Activated naive CD4-positive, alpha-beta T cell treated with anti-CD3 and anti-CD28 coated beads, Interleukin-2, amount 50 U/mL, for 72 hours (primary cell): ENCODE data around the gene MAB21L4. TPM values are rescaled to one million over a fixed set of nuclear protein-coding genes. Genes with fewer than 3 reads are reported as not detected.
"Not testable (repeated sequence)": the region's sequence is repeated elsewhere in the genome, so short reads cannot be mapped to it uniquely, and the experiment has no call there.

Experiments
- ATAC-seq, 2 donors: fragments of 150-1000 bp; cut with Tn5 transposase; 2 replicates each; pipeline ENCODE4 v1.10.0; 2021; ENCODE audit warnings: mild to moderate bottlenecking in 2 of 2, moderate library complexity in 2 of 2
- DNase-seq, 2 donors: peaks; one replicate each; pipeline ENCODE4 v3.0.0; 2021 to 2022; ENCODE audit warnings: low spot score in 2 of 2
- H3K27ac Mint-ChIP-seq, 2 donors: one replicate each; pipeline ENCODE4 v1.8.0; 2022; ENCODE audit warnings: mild to moderate bottlenecking in 2 of 2, mixed read lengths in 2 of 2
- H3K36me3 Mint-ChIP-seq, 2 donors: one replicate each; pipeline ENCODE4 v1.8.0; 2022; ENCODE audit warnings: mixed read lengths in 2 of 2
- H3K9me3 Mint-ChIP-seq, 2 donors: one replicate each; pipeline ENCODE4 v1.8.0; 2022; ENCODE audit warnings: mixed read lengths in 2 of 2
- total RNA-seq, 2 donors: library from RNA; stranded (reverse); gene quantifications; one replicate each; pipeline ENCODE4 v1.2.3, GENCODE V29; 2022

The MAB21L4 gene
- total RNA-seq, 2 donors from 2014 or later: not detected

DNA sequence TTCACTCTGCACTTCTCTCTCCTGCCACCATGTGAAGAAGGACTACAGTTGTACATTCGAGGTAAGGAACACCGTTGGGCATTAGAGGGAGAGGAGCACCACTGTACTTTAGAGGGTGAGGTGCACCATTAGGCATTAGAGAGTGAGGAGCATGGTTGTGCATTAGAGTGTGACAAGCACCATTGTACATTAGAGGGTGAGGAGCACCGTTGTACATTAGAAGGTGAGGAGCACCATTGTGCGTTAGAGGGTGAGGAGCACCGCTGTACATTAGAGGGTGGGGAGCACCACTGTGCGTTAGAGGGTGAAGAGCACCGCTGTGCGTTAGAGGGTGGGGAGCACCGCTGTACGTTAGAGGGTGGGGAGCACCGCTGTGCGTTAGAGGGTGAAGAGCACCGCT lies 48.1 kb downstream of the MAB21L4 start:
- Mint-ChIP-seq H3K27ac (peak overlapping the region in 1 of 2 donors; percentile 75), H3K9me3 (peaks cover 0 to 18% of the 10 kb centered on the region in 2 donors), H3K36me3 (peaks cover 0 to 5% of the 10 kb centered on the region in 2 donors)
- DNase-seq (no peak), ATAC-seq (no peak)

DNA sequence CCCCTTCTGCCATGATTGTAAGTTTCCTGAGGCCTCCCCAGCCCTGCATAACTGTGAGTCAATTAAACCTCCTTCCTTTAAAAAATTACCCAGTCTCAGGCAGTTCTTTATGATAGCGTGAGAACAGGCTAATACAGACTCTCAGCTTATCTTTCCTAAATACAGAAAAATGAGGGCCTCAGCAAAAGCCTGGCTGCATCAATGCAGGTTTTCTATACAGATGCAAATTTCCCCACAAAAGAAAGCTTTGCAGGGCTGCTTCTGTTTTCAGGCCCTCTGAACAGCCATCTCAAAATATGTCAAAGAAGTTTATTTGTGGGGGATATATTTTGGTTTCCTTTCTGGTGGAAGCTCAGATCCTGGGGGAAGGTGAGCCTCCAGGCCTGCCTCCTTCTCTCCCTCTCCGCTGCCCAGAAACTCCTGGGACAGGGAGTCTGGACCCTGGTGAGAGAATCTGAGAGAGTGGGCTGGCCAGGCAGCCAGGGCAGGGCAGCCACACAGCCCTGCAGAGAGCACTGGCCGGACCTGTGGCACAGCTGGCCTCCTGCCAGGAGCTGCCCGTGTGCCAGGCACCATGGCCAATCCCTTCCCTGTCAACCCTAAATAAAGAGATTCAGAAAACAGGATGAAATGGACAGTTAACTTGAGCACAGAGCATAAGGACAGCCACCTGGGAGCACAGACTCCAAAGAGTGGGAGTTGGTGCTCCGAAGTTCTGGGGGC lies 48.9 kb downstream of the MAB21L4 start:
- ATAC-seq: no peak
- DNase-seq: no peak
- H3K27ac Mint-ChIP-seq: peak overlapping the region in 1 of 2 donors; percentile 8
- H3K36me3 Mint-ChIP-seq: peaks cover 0 to 5% of the 10 kb centered on the region in 2 donors
- peaks cover 0 to 18% of the 10 kb centered on the region in 2 donors for H3K9me3 Mint-ChIP-seq

DNA sequence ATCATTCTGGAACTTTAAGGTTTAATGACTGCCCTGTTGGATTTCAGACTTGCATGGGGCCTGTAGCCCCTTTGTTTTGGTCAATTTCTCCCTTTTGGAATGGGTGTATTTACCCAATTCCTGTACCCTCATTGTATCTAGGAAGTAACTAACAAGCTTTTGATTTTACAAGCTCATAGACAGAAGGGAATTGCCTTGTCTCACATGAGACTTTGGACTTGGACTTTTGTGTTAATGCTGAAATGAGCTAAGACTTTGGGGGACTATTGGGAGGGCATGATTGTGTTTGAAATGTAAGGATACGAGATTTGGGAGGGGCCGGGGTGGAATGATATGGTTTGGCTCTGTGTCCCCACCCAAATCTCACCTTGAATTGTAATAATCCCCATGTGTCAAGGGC lies 49.6 kb downstream of the MAB21L4 start:
- peaks cover 0 to 18% of the 10 kb centered on the region in 2 donors for H3K9me3 Mint-ChIP-seq
- not testable (repeated sequence) for H3K27ac Mint-ChIP-seq, DNase-seq, ATAC-seq, H3K36me3 Mint-ChIP-seq

DNA sequence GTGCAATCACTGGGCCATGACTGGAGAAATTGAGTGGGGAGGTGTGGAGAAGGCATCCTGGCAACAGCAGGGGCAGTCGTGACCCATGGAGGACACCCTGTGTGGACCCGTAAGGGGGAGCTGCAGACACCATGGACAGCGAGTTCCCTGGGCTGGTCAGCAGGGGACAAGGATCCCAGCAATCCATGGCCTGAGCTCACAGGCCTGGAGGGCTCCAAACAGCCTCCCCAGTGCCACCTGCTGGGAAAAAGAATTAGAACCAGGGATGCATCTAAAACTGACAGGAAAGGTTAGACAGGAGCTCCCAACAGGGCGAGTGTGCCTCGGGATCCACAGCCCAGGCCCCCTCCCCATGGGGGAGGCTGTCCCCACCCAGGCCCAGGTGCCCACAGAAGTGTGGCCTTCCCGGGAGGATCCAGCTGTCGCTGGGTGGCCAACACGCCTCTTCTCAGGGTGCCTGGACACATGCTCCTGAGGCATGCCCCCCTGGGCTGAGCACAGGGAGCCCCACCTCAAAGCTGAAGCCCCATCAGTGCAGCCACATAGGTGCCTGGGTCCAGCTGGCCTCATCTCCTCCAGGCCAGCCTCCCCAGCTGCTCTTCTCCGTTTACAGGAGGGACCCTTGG lies 55.4 kb downstream of the MAB21L4 start:
- ATAC-seq (peak; percentile 18 to 62), DNase-seq (peak in 1 of 2 donors; percentile 31)
- H3K27ac Mint-ChIP-seq: no peak overlapping the region

DNA sequence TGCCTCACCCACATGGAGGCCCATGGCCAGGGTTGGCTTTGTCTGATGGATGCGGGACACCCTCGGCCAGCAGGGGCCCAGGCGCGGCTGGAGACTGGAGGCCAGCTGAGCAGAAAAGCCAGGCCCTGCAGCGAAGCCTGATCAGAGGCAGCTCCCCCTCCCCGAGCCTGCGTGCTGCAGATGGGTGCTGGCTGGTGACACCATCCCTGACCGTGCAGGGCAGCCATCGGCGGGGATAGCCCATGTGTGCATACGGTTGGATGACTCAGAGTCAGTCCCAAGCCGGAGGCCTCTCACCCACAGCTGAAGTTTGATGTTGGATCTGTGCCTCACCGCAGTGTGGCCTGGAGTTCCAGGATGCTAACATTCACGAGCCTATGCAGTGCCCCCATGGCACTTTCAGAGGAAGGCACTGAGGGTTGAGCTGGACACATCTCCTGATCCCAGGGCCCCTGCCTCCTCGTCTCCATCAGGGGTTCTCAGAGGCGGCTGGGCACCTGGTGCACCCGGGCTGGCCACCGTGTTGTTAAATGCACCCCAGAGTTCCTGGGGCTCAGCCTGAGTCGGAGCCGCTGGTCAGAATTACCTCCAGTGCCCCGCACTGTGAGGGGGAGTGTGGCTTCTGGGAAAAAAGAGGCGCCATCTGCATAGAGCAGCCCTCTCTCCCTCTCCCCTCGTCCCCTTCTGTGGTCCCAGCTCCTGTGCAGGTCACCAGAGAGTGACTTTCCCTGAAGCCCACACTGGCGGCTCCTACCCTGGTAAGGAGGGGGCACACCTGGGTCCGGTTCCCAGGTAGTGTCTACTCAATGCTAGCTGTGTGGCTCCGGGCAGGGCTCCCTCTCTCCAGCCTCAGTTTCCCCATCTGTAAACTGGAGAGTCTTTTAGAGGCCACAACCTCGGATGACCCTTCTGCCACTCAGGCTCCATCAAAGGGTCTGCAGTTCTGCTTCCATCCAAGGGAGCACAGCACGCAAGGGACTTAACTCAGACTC lies 56.5 kb downstream of the MAB21L4 start:
- ATAC-seq (no peak), DNase-seq (no peak)
- Mint-ChIP-seq H3K27ac (no peak overlapping the region), H3K36me3 (peaks cover 0 to 5% of the 10 kb centered on the region in 2 donors), H3K9me3 (peaks cover 0 to 5% of the 10 kb centered on the region in 2 donors)

More for the DNA sequence above, 55.4 kb downstream of the MAB21L4 start:
- H3K9me3 Mint-ChIP-seq: peaks cover 0 to 12% of the 10 kb centered on the region in 2 donors
- H3K36me3 Mint-ChIP-seq: peaks cover 0 to 5% of the 10 kb centered on the region in 2 donors

DNA sequence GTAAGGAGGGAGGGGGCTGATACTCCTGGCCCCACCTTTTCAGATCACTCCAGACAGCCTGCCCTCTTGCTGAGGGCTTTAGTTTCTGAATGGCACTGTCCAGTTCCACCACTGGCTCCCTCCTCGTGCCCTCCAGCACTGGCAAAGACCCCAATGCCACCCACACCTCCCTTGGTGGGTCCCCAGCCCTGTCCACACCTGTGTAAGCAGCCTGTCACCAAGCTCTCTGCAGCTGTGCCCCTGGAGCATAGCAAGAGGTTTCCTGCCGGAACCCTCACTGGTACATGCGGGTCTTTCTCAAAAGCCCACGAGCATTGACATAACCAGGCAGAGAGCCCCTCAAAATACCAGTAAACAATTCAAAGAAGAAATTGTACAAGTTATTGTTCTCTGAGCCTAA lies 58.3 kb downstream of the MAB21L4 start:
- ATAC-seq (no peak), DNase-seq (no peak)
- no peaks in the 10 kb centered on the region for H3K36me3 Mint-ChIP-seq
- H3K9me3 Mint-ChIP-seq: no peaks in the 10 kb centered on the region
- H3K27ac Mint-ChIP-seq: no peak overlapping the region

DNA sequence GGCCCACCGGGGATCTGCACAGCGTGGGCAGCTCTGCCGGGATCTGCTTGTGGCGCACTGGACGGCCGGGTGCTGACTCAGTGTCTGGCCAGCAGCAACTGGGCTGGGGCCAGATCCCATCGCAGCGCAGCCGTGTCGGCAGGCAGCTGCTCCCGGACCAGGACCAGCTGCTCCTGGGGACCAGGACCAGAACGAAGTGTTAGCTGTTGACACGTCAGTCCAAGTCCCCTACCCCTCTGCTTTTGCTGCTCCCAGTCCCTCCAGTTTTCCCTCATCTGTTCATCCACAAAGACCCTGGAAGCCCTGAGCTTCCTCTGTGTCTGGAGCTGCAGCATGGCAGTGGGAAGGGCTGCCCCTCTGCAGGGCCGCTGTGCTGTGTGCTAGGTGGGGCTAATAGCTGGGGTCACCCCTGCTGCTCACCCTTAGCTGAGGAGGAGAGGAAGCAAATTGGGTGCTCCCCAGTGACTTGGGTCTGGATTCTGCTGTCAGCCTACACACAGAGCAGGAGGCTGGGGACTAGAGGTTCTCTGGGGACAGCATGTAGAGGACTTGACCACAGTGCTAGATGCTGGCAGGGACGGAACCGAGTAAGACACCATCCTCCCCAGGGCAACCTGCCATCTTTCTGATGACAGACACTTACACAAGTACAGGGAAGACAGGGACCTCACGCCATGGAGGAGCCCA lies 59.0 kb downstream of the MAB21L4 start:
- Mint-ChIP-seq H3K36me3 (no peaks in the 10 kb centered on the region), H3K9me3 (no peaks in the 10 kb centered on the region), H3K27ac (no peak overlapping the region)
- ATAC-seq (no peak), DNase-seq (no peak)

Other genes starting within 250 kb of the MAB21L4 start
- gene AQP12B, start 213.3 kb downstream of the MAB21L4 start, total RNA-seq: not detected
- gene AQP12A, start 204.3 kb downstream of the MAB21L4 start, total RNA-seq: not detected
- gene KIF1A, start 75.9 kb downstream of the MAB21L4 start, total RNA-seq: 1 to 10 TPM; 2.1 to 6.6 TPM
- not detected for gene AGXT, start 27.3 kb downstream of the MAB21L4 start, total RNA-seq
- gene CROCC2, start 10.2 kb upstream of the MAB21L4 start, total RNA-seq: not detected
- 1 to 10 TPM in 1 of 2 donors, under 1 TPM in 1; 0.34 to 7.1 TPM for gene SNED1, start 102.5 kb upstream of the MAB21L4 start, total RNA-seq
- gene MTERF4, start 206.1 kb upstream of the MAB21L4 start, total RNA-seq: 10 to 100 TPM; 37.8 to 47.1 TPM